Measurements from ENCODE around the gene CARMIL1. TPM values are rescaled to one million over a fixed set of nuclear protein-coding genes. Genes with fewer than 3 reads are reported as not detected.

Gene CARMIL1
- total RNA-seq, 1 donor from 2014 or later = 11.8 TPM

DNA sequence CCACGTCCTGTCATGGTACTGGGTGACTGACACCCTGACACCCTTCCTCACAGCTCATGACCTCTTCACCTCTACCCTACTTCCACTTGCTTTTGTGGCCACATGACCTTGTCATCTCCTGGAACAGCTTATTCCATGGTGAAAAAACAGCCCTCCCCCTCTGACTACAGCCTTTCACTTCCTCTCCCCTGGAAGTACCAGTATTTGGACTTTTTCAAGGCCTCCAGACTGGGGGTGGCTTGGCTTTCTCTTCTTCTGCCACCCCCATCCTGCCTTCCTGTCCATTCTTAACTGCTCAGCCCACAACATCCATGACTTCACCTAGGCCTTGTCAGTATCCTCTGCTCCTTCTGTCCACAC is 168.4 kb downstream of the CARMIL1 start:
- DNase-seq (ENCODE audit: extremely low spot score, unreplicated experiment) = no peak
- peaks cover 32% of the 10 kb centered on the region for H3K4me1 Mint-ChIP-seq (ENCODE audit: unreplicated experiment)
- TF ChIP-seq, protein P1, sequence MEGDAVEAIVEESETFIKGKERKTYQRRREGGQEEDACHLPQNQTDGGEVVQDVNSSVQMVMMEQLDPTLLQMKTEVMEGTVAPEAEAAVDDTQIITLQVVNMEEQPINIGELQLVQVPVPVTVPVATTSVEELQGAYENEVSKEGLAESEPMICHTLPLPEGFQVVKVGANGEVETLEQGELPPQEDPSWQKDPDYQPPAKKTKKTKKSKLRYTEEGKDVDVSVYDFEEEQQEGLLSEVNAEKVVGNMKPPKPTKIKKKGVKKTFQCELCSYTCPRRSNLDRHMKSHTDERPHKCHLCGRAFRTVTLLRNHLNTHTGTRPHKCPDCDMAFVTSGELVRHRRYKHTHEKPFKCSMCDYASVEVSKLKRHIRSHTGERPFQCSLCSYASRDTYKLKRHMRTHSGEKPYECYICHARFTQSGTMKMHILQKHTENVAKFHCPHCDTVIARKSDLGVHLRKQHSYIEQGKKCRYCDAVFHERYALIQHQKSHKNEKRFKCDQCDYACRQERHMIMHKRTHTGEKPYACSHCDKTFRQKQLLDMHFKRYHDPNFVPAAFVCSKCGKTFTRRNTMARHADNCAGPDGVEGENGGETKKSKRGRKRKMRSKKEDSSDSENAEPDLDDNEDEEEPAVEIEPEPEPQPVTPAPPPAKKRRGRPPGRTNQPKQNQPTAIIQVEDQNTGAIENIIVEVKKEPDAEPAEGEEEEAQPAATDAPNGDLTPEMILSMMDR (conservative IDR thresholded peaks at IDR 0.05) = no peak
- H3K9me3 Mint-ChIP-seq = peaks cover 12% of the 10 kb centered on the region
- no peaks in the 10 kb centered on the region for H3K27me3 Mint-ChIP-seq
- peaks cover 15% of the 10 kb centered on the region for H3K36me3 Mint-ChIP-seq
- no peak overlapping the region for H3K27ac Mint-ChIP-seq
- no peak overlapping the region for H3K4me3 Mint-ChIP-seq

GRCh38 chr6:25448965-25449538 is 169.9 kb downstream of the CARMIL1 start:
- no peak overlapping the region for H3K27ac Mint-ChIP-seq
- H3K4me1 Mint-ChIP-seq (ENCODE audit: unreplicated experiment) = peaks cover 27% of the 10 kb centered on the region
- TF ChIP-seq, protein P1 (conservative IDR thresholded peaks at IDR 0.05) = no peak
- DNase-seq (ENCODE audit: extremely low spot score, unreplicated experiment) = no peak
- H3K36me3 Mint-ChIP-seq = peaks cover 15% of the 10 kb centered on the region
- no peaks in the 10 kb centered on the region for H3K27me3 Mint-ChIP-seq
- H3K4me3 Mint-ChIP-seq = no peak overlapping the region
- peaks cover 12% of the 10 kb centered on the region for H3K9me3 Mint-ChIP-seq

DNA sequence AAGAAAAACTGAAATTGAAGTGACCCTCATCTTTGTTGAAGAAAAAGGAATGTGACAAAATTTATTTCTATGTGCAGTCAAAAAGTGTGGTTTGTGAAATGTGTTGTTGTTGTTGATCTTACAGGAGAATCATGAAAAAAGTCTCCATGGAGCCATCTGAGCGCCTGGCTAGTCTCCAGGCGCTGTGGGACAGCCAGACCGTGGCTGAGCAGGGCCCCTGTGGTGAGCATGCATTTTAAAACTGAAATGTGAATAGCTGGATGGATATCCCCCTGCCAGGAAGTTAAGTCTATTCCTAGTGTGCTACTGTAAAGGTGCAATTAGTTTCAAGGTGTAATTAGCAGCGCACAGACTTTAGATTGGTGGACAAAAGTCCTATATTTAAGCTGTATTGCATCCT is 170.6 kb downstream of the CARMIL1 start:
- no peaks in the 10 kb centered on the region for H3K27me3 Mint-ChIP-seq
- no peak overlapping the region for H3K4me3 Mint-ChIP-seq
- no peak for DNase-seq (ENCODE audit: extremely low spot score, unreplicated experiment)
- TF ChIP-seq, protein P1 (conservative IDR thresholded peaks at IDR 0.05) = no peak
- H3K9me3 Mint-ChIP-seq = peaks cover 12% of the 10 kb centered on the region
- peaks cover 18% of the 10 kb centered on the region for H3K36me3 Mint-ChIP-seq
- H3K4me1 Mint-ChIP-seq (ENCODE audit: unreplicated experiment) = peaks cover 27% of the 10 kb centered on the region
- no peak overlapping the region for H3K27ac Mint-ChIP-seq

GRCh38 chr6:25450469-25451198 is 171.5 kb downstream of the CARMIL1 start:
- no peak overlapping the region for H3K27ac Mint-ChIP-seq
- TF ChIP-seq, protein P1 (conservative IDR thresholded peaks at IDR 0.05) = no peak
- H3K4me1 Mint-ChIP-seq (ENCODE audit: unreplicated experiment) = peaks cover 27% of the 10 kb centered on the region
- H3K9me3 Mint-ChIP-seq = peaks cover 8% of the 10 kb centered on the region
- peaks cover 13% of the 10 kb centered on the region for H3K36me3 Mint-ChIP-seq
- H3K4me3 Mint-ChIP-seq = no peak overlapping the region
- DNase-seq (ENCODE audit: extremely low spot score, unreplicated experiment) = no peak
- H3K27me3 Mint-ChIP-seq = no peaks in the 10 kb centered on the region

- Mint-ChIP-seq H3K36me3 (peaks cover 10% of the 10 kb centered on the region), H3K4me1 (ENCODE audit: unreplicated experiment) (peaks cover 27% of the 10 kb centered on the region), H3K9me3 (peaks cover 4% of the 10 kb centered on the region), H3K27me3 (no peaks in the 10 kb centered on the region), H3K4me3 (no peak overlapping the region), H3K27ac (no peak overlapping the region)
- TF ChIP-seq, protein P1 (conservative IDR thresholded peaks at IDR 0.05) = no peak
- DNase-seq (ENCODE audit: extremely low spot score, unreplicated experiment) = no peak
These were observed 172.9 kb downstream of the CARMIL1 start for GRCh38 chr6:25452031-25452430.

Measured in type B pancreatic cell (in vitro differentiated cells).